Panc1 (cell line): Measurements from ENCODE around the gene MORN1. TPM values are rescaled to one million over a fixed set of nuclear protein-coding genes. Genes with fewer than 3 reads are reported as not detected.

Experiments
- ATAC-seq: fragments of 200-7000 bp; cut with Tn5 transposase; 2 replicates; pipeline ENCODE4 v1.9.1; 2020; ENCODE audit warnings: mild to moderate bottlenecking, moderate library complexity
- BruUV-seq: library from RNA; stranded (reverse); fragments of 400-500 nt; replicated peaks from 2 replicates; lab custom pipeline; 2021; lab: Mats Ljungman, UMichigan
- CTCF ChIA-PET: fragments of 300-600 bp; sonication (Branson Sonifier 250); formaldehyde crosslinking; loops from one replicate; lab custom pipeline; 2022; ENCODE audit warnings: antibody characterized with exemption; lab: Charles Lee
- POLR2A ChIA-PET: fragments of 300-600 bp; sonication (Branson Sonifier 250); formaldehyde crosslinking; loops from one replicate; lab custom pipeline; 2022; ENCODE audit warnings: antibody characterized with exemption; lab: Charles Lee
- DNase-seq: peaks from one replicate; pipeline ENCODE4 v3.0.0-alpha.2; 2010; ENCODE audit warnings: low read depth, low spot score
- H3K27ac ChIP-seq: 2 replicates; pipeline ENCODE4 v1.5.1; 2011; ENCODE audit warnings: mild to moderate bottlenecking, low read length, inconsistent platforms
- H3K27me3 ChIP-seq: fragments of 200-500 bp; sonication (Bioruptor generic); 2 replicates; pipeline ENCODE4 v1.6.0; 2014; ENCODE audit warnings: low read length, inconsistent platforms; ENCODE audit not compliant: control insufficient read depth, insufficient read depth
- H3K36me3 ChIP-seq: fragments of 200-500 bp; sonication (Bioruptor generic); 2 replicates; pipeline ENCODE4 v1.5.1; 2014; ENCODE audit warnings: inconsistent platforms, mild to moderate bottlenecking, low read length, moderate library complexity; ENCODE audit not compliant: control insufficient read depth, insufficient read depth
- H3K4me1 ChIP-seq: 2 replicates; pipeline ENCODE4 v1.5.1; 2011; ENCODE audit warnings: inconsistent platforms, mild to moderate bottlenecking, low read length, moderate library complexity; ENCODE audit not compliant: control insufficient read depth, insufficient read depth
- H3K4me3 ChIP-seq, 2 experiments: 2 replicates each; pipeline ENCODE4 v1.5.1; 2011 to 2012; ENCODE audit warnings: low read depth in 2 of 2, low read length in 2 of 2, mild to moderate bottlenecking in 2 of 2, inconsistent platforms in 1 of 2, moderate library complexity in 1 of 2
- H3K9me3 ChIP-seq: fragments of 200-500 bp; sonication (Bioruptor generic); 2 replicates; pipeline ENCODE4 v1.5.1; 2014; ENCODE audit warnings: low read depth, mild to moderate bottlenecking, inconsistent platforms, low read length, moderate library complexity; ENCODE audit not compliant: control insufficient read depth, insufficient read depth
- CTCF ChIP-seq: fragments of 450-650 bp; IDR thresholded peaks from 2 replicates; pipeline ENCODE4 v1.5.1; 2017; ENCODE audit warnings: mild to moderate bottlenecking
- POLR2AphosphoS5 ChIP-seq: IDR thresholded peaks from 2 replicates; pipeline ENCODE4 v1.6.1; 2012; ENCODE audit warnings: mild to moderate bottlenecking, low read depth, low read length, moderate library complexity
- REST ChIP-seq, 2 experiments: IDR thresholded peaks; 2 replicates each; pipeline ENCODE4 v1.6.1; 2011 to 2012; ENCODE audit warnings: low read depth in 2 of 2, control low read depth in 1 of 2, low read length in 1 of 2, mild to moderate bottlenecking in 1 of 2, moderate library complexity in 1 of 2; ENCODE audit not compliant: insufficient read depth in 1 of 2
- SIN3A ChIP-seq: IDR thresholded peaks from 2 replicates; pipeline ENCODE4 v1.6.1; 2012; ENCODE audit warnings: low read depth, mild to moderate bottlenecking, low read length, moderate library complexity, borderline replicate concordance; ENCODE audit not compliant: insufficient read depth
- TCF7L2 ChIP-seq: IDR thresholded peaks from 2 replicates; pipeline ENCODE4 v1.6.1; 2011; ENCODE audit warnings: mild to moderate bottlenecking, low read depth, low read length, inconsistent platforms
- in situ Hi-C: cut with HindIII; loops from 2 replicates; pipeline ENCODE4 v1.10.0; 2016; ENCODE audit warnings: low sequenced_read_pairs, low pct_unique_long_range_greater_than_20kb
- intact Hi-C: fragments of 100-400 bp; cut with micrococcal nuclease; formaldehyde crosslinking; loops from one replicate; pipeline ENCODE4 v1.10.0; 2022; ENCODE audit not compliant: unreplicated experiment
- total RNA-seq: library from RNA; stranded (reverse); gene quantifications from one replicate; pipeline ENCODE4 v1.2.1, GENCODE V29; 2021; ENCODE audit not compliant: unreplicated experiment

The MORN1 gene
- total RNA-seq, 1 experiment from 2014 or later: 21.3 TPM

DNA sequence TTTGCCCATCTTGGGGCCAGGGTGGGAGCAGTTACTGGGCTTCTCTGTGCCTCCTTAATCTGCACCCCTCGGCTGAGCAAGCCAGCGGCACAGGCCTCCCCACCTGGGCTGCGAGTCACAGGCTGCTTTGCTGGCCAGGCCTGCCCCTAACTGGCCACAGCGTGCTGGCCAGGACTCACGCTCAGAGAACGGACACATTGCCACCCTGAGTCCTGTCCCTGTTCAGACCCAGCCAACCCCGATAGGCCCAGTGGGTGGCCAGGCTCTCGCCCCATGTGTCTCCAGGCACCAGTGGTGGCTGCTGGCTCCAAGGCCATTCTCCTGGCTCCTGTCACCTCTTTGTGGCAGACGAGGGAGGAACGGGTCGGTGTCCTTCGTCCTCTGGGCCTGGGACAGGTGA is 61.3 kb downstream of the MORN1 start:
- no peaks in the 10 kb centered on the region for H3K9me3 ChIP-seq
- ChIA-PET CTCF (no interaction called here), POLR2A (no interaction called here)
- ATAC-seq (0 out of 2 replicates have a peak, but pooled peaks have one; percentile 20), DNase-seq (no peak)
- in situ Hi-C loops (no loop called here), intact Hi-C loops (no loop called here)
- no peak overlapping the region for H3K4me3 ChIP-seq
- no TSS peak for BruUV-seq
- no peaks in the 10 kb centered on the region for H3K4me1 ChIP-seq
- no peak for TF ChIP-seq SIN3A
- no peak for TF ChIP-seq REST (IDR thresholded peaks at IDR 0.05; ENCODE audit: insufficient read depth in 1 of 2, low read depth in 2 of 2, low read length in 1 of 2)
- no peak for TF ChIP-seq CTCF
- no peak for TF ChIP-seq POLR2AphosphoS5
- TF ChIP-seq TCF7L2: no peak
- H3K27ac ChIP-seq: no peak overlapping the region
- no peaks in the 10 kb centered on the region for H3K27me3 ChIP-seq
- H3K36me3 ChIP-seq: no peaks in the 10 kb centered on the region

DNA sequence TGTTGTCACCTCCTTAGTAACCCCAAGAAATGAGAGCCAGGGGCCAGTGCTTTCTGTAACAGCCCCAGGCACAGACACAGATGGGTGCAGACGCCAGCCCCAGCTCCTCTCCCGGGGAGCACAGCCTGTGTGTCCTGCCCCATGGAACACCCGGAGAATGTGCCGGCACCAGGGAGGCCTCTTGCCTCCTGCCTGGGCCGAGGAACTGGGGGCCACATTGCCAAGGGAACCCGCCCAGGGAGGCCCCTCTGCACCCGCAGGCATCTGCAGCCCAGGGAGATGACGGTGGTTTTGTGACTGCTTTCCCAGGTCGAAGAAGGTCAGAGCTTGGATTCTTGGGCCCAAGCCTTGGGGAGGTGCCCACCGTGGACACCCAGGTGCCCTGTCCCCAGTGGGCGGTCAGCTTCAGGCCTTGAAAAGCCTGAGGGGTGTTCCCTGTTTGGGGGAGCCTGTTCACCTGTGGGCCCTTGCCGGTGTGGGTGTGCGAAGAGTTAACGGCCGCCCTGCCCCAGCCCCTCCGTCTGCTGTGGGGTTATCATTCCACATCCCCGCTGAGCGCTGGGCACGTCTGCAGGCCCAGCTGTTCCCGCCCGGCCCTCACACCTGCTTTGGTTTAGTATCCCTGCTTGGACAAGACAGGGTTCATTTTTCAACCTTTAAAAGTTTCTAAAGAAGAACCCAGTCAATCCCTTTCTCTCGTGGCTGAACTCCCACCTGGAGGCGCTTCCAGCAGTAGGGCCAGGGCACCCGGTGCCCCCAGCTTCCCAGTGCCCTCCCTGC is 62.5 kb downstream of the MORN1 start:
- no peaks in the 10 kb centered on the region for H3K9me3 ChIP-seq
- no peak overlapping the region for H3K27ac ChIP-seq
- H3K36me3 ChIP-seq: no peaks in the 10 kb centered on the region
- H3K27me3 ChIP-seq: no peaks in the 10 kb centered on the region
- H3K4me3 ChIP-seq: no peak overlapping the region
- intact Hi-C loops: no loop called here
- in situ Hi-C loops: no loop called here
- no peak for DNase-seq
- ChIA-PET POLR2A (no interaction called here), CTCF (no interaction called here)
- H3K4me1 ChIP-seq: no peaks in the 10 kb centered on the region
- ATAC-seq: no peak
- TF ChIP-seq SIN3A (no peak), REST (IDR thresholded peaks at IDR 0.05; ENCODE audit: insufficient read depth in 1 of 2, low read depth in 2 of 2, low read length in 1 of 2) (no peak), POLR2AphosphoS5 (no peak)
- no TSS peak for BruUV-seq
